Right lung (tissue), 5 donors: Measurements from ENCODE around the gene GDF10. TPM values are rescaled to one million over a fixed set of nuclear protein-coding genes. Genes with fewer than 3 reads are reported as not detected.
A peak's percentile ranks its signal among the peaks of the same experiment; 100 is the strongest.

ENCODE experiments used
- DNase-seq, 2 donors: peaks; one replicate each; pipeline ENCODE4 v3.0.0-alpha.2; 2013
- polyA plus RNA-seq, 5 donors: library from polyadenylated mRNA; unstranded; fragments of 120-200 nt; gene quantifications; one replicate each; pipeline versions ENCODE4 v1.2.1 to v1.2.3, GENCODE V29; 2013; ENCODE audit warnings: inconsistent platforms in 1 of 5, low replicate concordance in 1 of 5; ENCODE audit not compliant: insufficient read length in 5 of 5, insufficient read depth in 1 of 5

GDF10 gene
- polyA plus RNA-seq, 5 donors: 92.5 to 166 (median 101) TPM

GRCh38 chr10:47311932-47312662 is 12.1 kb downstream of the GDF10 start:
- peak; percentile 52 to 58 for DNase-seq

GRCh38 chr10:47312663-47312995 is 12.6 kb downstream of the GDF10 start:
- no peak for DNase-seq

- no peak for DNase-seq
Observed at GRCh38 chr10:47314416-47314970, 14.5 kb downstream of the GDF10 start.

- DNase-seq: no peak
Observed at GRCh38 chr10:47315421-47315820, 15.4 kb downstream of the GDF10 start.

GRCh38 chr10:47316131-47316530 is 16.1 kb downstream of the GDF10 start:
- no peak for DNase-seq

- no peak for DNase-seq
Observed at GRCh38 chr10:47317251-47317650, 17.3 kb downstream of the GDF10 start.

GRCh38 chr10:47318706-47319105 is 18.7 kb downstream of the GDF10 start:
- DNase-seq: no peak

- DNase-seq: no peak
Observed at GRCh38 chr10:47319784-47320183, 19.8 kb downstream of the GDF10 start.

GRCh38 chr10:47320812-47321211 is 20.8 kb downstream of the GDF10 start:
- DNase-seq: no peak

- no peak for DNase-seq
Observed at GRCh38 chr10:47321521-47322195, 21.7 kb downstream of the GDF10 start.

- DNase-seq: no peak
Observed at GRCh38 chr10:47322300-47323061, 22.5 kb downstream of the GDF10 start, which contains the start of gene GDF2. TSS of gene GDF2 (plus strand) at chr10:47322454. CDS start at chr10:47322669, 215 bp downstream.

- DNase-seq: no peak
Observed at GRCh38 chr10:47323087-47323486, 23.1 kb downstream of the GDF10 start.

GRCh38 chr10:47323636-47324296 is 23.8 kb downstream of the GDF10 start:
- DNase-seq: no peak

- DNase-seq: no peak
Observed at GRCh38 chr10:47325303-47326291, 25.6 kb downstream of the GDF10 start.

GRCh38 chr10:47326306-47326926 is 26.4 kb downstream of the GDF10 start:
- DNase-seq: no peak

GRCh38 chr10:47326927-47327330 is 26.9 kb downstream of the GDF10 start:
- no peak for DNase-seq

GRCh38 chr10:47329855-47330254 is 29.9 kb downstream of the GDF10 start:
- no peak for DNase-seq

GRCh38 chr10:47330366-47330765 is 30.4 kb downstream of the GDF10 start:
- no peak for DNase-seq

GRCh38 chr10:47330804-47331203 is 30.8 kb downstream of the GDF10 start:
- DNase-seq: no peak

- DNase-seq: no peak
Observed at GRCh38 chr10:47331491-47331890, 31.5 kb downstream of the GDF10 start.
